GM18498 (cell line): ENCODE results near the gene SCPEP1.

ENCODE experiments used
- ATAC-seq: cut with Tn5 transposase; IDR thresholded peaks from one replicate; pipeline ENCODE4 v1.9.1; 2021; ENCODE audit warnings: mild to moderate bottlenecking, moderate library complexity; ENCODE audit not compliant: unreplicated experiment

SCPEP1 gene

DNA sequence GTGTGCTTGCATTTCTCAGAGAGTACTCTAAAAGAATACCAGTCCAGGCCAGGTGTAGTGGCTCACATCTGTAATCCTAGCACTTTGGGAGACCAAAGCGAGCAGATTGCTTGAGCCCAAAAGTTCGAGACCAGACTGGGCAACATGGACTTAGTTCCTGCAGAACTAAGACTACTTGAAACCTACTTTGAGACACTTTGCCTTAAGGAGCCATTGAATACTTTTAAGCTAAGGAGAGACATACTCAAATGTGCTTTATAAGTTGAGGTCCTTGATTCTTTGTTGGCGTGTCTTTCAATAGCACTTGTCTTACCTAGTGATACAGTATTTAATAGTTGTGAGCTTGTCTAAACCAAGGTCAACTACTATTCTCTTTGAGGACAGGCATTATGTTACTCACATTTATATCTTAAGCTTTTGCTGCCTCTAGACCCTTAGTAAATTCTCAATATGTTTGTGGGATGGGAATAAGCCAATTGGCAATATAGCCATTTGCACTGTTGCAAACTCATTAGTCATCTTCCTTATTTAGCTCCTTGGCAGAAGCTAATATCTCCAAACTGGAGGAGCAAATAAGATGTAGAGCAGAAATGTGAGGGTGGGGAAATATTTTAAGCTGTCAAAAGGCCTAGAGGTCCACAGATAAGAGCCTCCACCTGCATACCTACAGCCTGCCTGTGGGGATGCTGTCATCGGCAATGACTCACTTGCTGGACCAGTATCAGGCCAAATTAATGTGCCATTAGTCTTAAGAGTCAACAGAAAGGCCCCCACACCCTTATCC lies 16.3 kb downstream of the SCPEP1 start:
- no peak for ATAC-seq

DNA sequence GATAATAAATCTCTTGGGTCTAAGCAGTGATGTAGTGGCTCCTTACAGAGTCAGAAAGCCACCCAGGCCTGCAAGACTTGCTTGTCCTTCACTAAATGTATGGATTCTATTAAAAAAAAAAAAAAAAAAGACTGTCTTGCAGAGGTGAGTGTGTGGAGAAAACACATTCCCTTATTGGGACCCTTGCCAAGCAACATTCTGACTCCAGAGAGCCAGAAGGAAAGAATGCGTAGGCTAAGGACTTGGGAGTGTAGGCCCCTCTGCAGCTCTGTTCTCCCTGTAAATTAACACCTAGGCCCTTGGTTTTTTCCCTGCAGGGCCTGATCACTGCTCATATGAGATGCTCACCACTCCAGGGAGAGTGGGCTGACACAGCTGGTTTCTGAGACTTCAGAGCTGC lies 17.8 kb downstream of the SCPEP1 start:
- ATAC-seq = no peak

DNA sequence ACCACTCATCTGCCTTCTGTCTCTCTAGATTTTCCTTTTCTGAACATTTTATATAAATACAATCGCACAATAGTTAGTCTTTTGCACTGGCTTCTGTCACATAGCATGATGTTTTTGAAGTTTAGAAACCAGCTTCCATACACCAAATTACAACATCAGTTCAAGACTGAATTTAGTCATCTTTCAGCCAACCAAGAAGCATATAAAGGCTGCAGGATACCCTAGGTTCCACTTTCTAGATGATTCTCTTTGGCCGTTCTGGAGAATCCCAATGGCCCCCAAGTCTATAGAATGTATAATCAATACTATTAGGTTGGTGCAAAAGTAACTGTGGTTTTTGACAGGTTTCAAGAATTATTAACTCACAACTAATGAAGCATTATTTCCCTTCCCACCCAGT lies 19.4 kb downstream of the SCPEP1 start:
- ATAC-seq = no peak

DNA sequence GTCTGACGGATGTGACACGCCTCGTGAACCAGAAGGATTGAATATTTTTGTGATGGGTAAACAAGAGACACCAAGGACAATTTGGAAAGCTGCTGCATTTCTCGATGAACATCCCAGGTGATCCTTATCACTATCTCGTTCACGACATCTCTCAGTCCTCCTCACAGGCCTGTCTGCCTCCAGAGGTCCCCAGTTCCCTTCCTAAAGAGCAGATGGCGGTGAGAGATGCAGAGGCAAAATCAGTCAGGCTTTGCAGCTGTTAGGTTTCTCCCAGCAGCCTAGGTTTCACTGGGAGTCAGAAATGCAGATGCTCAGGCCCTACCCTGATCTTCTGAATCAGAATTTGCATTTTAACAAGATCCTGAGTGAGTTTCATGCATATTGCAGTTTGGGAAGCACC lies 23.6 kb downstream of the SCPEP1 start:
- ATAC-seq = no peak

DNA sequence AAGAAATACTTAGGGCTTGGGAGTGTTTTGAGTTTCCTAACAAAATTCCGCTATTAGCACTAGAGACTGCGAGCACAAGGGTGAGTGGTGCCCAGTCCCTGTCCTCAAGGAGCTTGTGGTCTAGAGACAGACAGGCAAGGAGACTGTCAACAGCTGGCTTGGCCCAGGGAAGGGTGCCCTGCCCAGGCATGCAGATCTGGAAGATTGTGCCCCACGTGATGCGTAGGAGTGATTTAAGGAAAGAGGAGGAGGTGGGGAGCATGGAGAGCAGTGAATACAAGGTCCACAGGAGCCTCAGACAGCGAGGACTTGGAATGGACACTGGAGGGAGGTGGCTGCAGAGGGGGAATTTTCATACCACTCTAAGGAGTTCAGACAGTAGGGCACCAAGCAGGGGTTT lies 25.0 kb downstream of the SCPEP1 start:
- no peak for ATAC-seq

DNA sequence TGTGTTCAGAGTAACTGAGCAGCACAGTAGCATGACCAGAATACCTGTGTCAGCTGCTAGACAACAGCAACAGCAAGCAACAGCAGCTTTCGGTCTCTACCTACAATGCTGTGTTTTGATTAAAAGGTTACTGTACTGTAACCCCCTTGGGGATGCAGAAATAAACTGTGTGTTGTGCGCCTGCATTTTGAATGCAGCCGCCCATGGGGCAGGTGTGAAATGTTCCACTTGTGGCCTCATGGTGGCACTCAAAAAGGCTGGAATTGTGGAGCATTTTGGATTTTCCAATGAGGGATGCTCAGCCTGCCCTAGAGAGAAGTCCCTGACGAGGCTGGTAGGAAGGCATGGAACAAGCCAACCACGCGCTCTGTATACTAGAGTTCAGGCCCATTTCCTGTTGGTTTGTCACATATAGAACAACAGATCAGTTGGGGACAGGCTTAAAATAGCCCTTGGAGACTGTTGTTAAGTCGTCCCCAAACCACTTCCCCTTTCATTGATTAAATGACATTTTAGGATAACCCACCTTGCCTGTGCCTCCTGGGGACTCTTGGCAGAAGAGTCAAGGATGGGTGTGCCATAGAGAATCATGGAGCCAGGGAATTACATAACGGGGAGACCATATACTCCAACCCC lies 27.1 kb downstream of the SCPEP1 start:
- ATAC-seq = peak; percentile 78

DNA sequence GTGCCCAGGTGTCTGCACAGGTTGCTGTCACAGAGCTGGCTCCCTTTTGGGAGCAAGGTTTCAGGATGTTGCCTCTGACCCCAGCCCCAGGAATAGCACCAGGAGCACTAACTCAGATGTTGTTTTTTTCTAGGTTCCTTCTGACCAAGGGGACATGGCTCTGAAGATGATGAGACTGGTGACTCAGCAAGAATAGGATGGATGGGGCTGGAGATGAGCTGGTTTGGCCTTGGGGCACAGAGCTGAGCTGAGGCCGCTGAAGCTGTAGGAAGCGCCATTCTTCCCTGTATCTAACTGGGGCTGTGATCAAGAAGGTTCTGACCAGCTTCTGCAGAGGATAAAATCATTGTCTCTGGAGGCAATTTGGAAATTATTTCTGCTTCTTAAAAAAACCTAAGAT lies 28.1 kb downstream of the SCPEP1 start:
- ATAC-seq = no peak

DNA sequence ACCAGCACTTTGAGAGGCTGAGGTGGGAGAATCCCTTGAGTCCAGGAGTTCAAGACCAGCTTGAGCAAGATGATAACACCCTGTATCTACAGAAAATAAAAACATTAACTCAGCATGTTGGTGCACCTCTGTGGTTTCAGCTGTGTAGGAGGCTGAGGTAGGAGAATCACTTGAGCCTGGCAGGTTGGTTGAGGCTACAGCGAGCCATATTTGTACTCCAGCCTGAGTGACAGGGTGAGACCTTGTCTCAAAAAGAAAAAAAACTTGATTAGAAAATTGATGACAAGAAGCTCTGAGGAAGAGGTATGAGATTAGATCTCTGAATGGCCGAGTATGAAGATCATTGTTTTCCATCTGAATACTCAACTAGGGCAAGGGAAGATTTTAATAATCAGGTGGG lies 31.0 kb downstream of the SCPEP1 start:
- ATAC-seq = no peak

DNA sequence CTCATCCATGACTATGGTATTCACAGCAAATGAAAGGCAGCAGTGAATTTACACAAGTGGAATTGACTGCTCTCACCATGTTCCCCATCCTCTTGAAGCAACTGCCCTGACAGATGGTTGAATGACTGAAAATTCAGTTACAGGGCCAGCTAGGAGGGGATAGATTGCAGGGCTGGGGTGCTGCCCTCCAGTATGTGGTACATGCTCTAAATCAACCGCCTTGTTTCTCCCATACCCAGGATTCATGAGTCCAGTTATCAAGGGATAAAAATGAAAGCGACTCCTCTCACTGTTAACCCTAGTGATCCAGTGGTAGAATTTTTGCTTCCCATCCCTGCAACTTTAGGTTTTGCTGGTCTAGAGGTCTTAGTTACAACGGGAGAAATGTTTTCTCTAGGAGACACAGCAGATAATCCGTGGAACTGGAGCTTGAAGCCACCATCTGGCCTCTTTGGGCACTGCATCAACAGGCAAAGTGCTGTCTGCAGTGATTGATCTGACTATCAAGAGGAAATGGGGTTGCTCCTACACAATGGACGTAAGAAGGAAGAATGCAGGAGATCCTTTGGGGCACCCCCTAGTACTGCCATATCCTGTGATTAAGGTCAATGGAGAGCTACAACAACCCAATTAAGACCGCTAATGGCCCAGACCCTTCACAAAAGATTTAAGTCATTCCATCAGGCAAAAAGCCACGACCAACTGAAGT lies 32.0 kb downstream of the SCPEP1 start:
- ATAC-seq = peak; percentile 56

DNA sequence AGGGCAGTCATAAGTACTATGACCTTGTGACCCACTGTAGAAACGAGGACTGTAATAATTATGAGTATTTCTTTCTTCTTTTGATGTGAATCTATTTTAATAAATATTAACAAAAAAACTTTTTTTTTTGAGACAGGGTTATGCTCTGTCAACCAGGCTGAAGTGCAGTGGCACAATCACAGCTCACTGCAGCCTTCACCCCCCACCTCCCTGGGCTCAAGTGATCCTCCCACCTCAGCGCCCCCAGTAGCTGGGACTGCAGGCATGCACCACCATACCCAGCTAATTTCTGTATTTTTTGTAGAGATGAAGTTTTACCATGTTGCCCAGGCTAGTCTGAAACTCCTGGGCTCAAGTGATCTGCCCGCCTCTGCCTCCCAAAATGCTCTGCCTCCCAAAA lies 32.6 kb downstream of the SCPEP1 start:
- ATAC-seq = no peak

DNA sequence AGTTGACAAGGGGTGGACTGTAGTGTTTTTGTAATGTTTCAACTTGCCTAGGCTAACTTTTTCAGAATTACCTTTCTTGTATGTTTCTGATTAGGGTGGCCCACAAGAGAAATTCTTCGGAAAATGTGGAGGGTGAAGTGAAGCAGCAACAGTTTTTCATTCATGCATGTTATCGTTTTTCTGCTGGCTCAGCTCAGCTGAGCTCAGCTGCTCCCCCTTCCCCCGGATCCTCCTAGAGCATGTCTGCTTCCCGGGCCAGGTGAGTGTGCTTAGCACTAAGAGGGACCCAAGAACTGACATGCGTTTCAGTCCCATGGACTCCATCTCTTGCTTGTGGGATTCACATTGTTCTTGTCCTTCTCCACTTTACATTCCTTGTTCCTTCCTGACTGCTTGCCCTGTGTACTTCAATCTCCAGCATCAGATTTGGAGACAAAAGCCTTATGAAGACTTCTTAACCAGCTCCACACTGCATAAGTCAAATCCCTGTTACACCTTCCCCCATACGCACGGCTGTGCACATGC lies 33.6 kb downstream of the SCPEP1 start:
- no peak for ATAC-seq

DNA sequence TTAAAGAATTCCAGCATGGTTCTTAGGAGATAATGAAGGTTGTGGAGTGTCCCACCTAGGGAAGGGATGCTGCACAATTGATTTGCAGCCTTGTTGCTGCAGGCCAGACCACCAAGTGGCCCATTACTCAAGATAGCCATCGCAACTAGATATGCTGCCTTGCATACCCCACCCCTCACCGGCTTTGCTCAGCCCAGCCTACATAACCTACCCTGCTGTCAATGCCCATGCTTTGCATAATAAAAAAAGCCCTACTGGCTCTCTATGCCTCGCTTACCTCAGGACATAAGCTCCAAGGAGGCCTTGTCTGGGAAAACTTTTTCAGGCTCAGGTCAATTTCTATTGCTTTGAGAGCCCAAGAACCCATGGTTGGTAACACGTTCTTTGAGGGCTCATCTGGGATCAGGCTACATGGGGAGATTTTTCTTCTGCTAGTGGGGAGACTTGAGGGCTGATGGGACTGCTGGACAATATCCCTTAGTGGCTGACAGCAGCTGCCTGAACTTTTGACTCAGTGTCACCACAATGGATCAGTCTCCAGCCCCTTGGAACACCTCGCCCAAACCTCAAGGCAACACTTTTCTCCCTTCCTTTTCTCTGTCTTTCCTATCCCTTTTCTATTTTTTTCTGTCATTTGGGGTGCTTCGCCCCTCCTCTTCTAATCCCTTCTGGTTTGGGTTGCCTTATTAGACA lies 38.3 kb downstream of the SCPEP1 start:
- ATAC-seq = no peak

DNA sequence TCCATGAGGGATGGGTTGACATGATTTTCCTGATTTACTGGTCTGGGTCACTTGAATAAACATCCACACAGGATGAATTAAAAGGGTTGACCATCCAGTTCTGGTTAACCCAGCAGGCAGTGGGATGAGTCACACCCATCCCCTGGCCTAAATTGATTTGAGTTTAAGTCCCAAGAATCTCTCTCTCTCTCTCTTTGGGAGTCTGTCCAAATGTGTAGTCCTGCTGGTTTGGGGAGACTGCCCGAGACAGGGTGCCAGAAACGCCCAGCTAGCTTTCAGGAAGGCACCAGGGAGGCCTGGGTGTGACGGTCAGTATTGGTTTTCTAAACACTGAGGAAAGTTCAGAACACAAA lies 38.8 kb downstream of the SCPEP1 start:
- ATAC-seq = no peak

DNA sequence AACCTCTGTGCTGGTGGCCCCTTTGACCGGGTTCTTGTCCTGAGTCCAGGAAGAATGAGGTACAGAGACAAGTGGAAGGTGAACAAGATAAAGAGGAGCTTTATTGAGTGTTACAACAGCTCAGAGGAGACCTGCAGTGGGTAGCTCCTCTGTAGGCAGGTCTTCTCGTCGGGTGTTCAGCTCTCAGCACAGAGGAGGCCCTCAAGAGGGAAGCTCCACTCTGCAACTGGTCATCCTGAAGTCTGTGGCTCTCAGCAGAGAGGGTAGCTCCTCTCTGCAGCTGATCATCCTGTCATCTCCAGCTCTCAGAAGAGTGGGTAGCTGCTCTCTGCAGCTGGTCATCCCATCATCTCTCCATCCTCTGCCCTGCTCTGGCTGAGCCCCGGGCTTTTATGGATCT lies 39.7 kb downstream of the SCPEP1 start:
- no peak for ATAC-seq

DNA sequence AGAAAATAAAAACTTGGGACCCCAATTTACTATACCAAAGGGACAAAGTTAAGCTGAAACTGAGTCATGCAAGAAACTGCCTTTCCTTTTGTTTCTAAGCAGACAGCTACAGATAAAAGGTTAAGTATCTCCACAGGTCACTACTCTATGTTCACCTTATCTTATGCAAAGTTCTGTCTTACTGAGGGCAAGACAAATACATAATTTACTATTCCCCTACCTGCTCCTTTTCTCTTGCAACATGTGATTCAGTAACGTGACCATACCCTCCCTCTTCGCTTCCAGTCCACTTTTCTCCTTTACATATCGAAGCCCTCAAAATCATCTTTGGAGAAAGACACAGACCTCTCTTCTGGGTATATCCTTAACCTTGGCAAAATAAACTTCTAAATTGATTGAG lies 42.3 kb downstream of the SCPEP1 start:
- no peak for ATAC-seq

DNA sequence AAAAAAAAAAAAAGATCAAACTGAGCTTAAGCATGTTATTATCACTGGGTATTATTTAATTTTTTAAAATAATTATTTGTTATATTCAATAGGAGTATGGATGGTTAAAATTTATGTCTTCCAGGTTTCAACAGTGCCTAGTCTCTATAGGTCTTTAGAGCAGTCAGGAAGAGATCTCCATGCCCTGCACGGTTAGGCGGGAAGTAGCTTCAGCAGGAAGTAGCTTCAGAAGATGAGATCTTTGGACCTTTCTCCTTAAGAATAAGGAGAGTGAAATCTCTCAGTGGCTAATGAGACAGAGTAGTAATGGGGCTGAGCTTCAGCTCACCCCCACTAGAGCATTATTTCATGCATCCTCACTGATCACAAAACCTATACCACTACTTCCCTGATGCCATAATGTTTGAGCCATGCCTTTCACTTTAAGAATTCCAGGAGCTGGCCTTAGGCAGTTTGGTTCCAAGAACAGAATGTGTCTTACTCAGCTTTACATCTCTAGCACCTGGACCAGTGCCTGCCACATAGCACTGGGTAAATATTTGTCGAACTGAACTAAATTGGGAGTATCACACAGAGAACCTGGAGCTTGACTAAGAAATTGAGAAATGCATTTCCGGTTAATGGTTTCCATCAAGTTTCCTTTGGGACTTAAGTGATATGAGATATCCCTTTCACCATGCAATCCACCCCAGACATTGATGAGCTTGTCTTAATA lies 43.5 kb downstream of the SCPEP1 start:
- no peak for ATAC-seq

DNA sequence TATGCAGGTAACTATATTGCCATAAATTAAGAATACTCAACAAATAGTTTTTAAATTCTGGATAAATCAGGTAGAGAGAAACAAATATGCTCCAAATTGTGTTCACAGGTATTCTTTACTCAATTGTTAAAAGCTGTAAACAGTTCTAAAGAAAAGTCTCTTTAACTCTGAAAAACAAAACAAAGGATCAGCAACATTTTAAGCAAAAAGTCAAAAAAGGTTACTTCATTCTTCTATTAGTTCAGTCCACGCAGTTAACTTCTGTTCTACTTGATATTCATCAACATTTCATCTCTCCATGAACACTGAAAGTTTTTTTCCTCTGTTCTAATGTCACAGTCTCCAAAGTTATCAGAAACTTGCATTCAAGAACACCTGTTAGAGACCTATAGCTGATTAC lies 47.9 kb downstream of the SCPEP1 start:
- no peak for ATAC-seq

DNA sequence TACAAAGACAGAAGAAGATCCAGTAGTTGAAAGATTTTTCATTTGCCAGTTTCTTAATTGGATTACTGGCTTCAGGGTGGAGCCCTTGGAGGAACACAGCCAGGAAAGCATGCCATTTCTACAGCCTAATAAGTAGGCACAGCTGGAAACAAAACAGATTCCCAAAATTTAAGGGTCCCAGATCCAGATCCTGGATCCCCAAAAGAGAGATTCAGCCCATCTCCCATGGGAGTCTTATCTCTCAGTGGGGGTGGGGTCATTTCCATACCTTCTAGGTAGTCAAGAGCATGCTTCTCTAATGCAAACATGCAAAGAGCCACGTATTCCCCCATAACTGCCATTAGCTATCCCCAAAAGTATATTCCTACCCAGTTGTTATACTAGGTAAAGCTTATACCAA lies 49.9 kb downstream of the SCPEP1 start:
- no peak for ATAC-seq

DNA sequence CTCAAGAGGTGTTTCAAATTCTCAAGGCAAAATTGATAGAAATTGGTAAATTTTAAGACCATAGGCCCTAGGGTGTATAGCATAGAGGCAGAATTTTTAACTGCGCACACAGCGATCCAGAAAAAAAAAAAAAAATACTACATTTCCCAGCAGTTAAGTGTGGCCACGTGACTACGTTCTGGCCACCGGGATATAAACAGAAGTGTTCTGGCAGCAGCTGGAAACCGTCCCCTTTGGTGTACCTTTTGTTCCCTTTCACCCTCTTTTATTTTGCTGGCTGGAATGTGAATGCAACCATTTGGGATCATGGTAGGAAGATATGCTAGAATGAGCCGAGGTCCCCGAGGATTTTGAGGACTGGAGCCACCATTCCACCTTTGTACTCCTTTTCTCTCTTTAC lies 54.4 kb downstream of the SCPEP1 start:
- ATAC-seq = no peak

DNA sequence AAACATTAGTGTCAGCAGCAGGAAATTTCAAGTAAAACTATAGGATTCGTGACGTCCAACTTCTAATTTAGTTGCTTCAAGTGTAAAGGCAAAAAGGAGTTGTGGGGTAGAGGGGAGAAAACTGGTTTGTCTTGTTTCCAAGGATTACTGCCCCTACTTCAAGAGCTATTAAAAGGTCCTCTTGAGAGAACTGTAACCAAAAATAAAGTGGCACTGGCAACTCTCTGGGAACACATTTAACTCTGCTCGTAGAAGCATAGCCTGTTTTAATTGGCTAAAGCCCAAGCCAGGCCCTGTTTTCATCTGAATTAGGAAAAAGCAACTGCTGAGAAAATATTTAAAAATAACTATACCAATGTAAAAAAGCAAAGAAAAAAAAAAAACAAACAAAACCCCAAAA lies 55.4 kb downstream of the SCPEP1 start:
- no peak for ATAC-seq
